ENCODE results near the gene CHST5. TPM values are rescaled to one million over a fixed set of nuclear protein-coding genes. Genes with fewer than 3 reads are reported as not detected.

CHST5 gene
- total and polyA plus RNA-seq, 2 of the 8 experiments (the other 6 are each of a cell fraction or from before 2014, with no cell fraction given) = 0.13 to 0.23 TPM

DNA sequence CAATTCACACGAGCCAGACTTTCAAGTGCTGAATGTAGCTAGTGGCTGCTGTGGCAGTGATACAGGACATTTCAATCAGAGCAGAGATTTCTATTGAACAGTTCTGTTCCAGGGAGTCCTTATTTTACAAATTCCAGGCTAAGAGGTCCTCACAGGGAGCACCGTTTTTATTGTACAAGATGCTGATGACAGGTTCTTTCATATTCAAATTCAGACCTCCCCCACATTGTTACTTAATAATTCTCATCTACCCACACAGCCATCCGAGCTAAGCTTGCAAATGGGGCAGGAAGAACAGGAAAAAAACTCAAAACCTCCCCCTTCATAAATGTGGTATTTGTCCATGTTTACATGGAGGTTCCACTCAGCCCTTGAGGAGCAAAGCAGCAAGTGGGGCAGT is 40.0 kb upstream of the CHST5 start (continued):
- TF ChIP-seq NRF1 (IDR thresholded peaks at IDR 0.05; ENCODE audit: low read depth, low read length) = no peak

All from H1 (cell line).